NCI-H1694 treated with DMSO at 0.1 percent for 48 hours (cell line): ENCODE results near the gene CDH6.
"Not testable (repeated sequence)": the region's sequence is repeated elsewhere in the genome, so short reads cannot be mapped to it uniquely, and the experiment has no call there.

Source experiments
- DNase-seq: peaks from one replicate; lab custom pipeline; 2025; lab: John Stamatoyannopoulos, UW

CDH6 gene

GRCh38 chr5:31329715-31330114 is 136.2 kb downstream of the CDH6 start:
- DNase-seq = no peak

- DNase-seq = no peak
These were observed 138.7 kb downstream of the CDH6 start for GRCh38 chr5:31332160-31332559.

GRCh38 chr5:31333475-31333874 is 140.0 kb downstream of the CDH6 start:
- DNase-seq = no peak

DNA sequence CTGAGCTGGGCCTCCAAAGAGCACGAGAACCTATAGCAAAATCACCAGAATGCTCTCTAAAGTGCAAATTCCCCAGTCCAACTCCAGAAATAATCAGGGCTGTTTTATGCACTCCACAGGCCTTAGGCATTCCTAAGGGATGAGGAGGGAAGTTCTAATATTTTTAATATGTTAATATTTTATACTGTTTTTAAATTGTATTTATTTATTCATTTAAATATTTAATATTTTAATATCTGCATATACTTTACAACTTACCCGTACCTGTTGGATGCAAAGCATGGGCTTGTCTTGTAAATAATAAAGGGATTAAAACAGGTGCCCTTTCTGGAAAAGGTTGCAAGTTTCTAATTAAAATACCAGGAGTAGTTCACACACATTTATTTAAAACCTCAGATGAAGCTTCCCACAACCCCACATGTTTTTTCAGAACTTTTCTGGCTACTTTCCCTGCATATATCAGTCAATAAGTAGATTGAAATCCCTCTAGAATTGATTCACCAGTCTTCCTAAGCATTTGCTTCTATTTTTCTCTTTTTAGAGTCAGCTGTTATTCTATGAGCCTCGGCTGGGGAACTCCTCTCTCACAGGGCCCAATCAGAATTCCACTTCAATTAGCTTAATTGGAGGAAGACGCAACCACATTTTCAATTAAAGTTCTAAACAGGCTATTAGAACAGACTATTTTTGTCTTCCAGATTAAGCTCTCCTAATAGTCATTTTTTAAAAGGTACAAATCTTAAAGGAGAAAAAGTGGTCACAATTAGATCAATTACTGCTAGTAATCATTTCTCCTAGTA is 140.8 kb downstream of the CDH6 start:
- DNase-seq = no peak

DNA sequence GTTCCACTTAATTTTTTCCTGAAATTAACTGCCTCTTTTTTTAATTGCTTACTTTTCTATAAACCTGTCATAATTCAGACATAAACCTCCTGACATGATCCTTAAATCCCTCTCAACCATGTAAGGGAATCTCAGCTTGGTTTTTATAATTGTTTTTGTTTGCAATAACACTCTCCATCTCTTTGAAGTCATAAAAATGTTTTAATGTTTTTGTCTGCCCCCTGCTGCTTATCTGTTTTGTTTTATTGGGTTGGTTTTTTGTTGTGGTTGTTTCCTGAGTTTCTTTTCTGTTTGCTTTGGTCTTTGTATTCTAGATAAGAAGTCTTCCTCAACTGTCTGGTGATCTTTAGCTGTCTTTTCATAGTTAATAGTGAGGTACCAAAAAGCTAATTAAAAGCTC is 142.0 kb downstream of the CDH6 start:
- DNase-seq = no peak

DNA sequence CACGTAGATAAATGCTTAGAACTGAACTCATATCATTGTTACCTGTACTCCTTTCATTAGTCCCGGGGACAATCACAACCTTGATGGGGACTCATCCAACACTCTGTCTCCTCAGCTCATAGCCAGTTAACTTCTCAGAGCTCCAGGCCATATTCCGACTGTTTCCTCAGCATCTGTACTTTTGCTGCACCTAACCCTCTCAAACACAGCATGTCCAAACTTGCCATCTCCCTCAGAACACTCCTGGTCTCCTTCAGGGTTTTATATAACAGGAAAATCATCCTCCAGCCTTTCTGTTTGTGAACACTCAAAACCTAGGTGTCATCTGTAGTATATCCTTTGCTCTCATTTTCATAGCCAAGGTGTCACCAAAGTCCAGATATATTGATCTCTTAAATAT is 150.5 kb downstream of the CDH6 start:
- no peak for DNase-seq

DNA sequence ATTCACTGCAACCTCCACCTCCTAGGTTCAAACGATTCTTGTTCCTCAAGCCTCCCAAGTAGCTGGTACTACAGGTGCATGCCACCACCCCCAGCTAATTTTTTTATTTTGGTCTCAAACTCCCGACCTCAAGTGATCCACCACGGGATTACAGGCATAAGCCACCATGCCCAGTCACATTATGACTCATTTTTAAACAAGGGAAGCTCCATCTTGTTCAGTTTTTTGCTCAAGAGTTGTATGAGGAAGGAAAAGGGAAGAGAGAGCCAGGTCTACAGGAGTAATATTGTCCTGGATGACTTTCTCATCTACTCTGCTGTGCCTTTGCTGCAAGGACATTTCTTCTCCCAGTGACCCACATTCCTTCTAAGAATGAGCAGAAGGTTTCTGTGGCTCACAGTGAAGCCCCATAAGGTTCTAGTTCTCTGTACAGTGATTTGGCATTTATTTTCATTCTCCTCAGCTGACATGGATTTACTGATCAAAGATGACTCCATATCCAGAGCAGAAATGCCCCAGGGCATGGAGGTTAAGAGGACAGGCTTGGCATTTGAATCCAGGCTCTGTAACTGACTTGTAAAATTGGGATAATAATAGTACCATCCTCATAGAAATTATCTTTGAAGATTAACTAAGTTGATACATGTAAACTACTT is 153.5 kb downstream of the CDH6 start:
- DNase-seq = no peak

GRCh38 chr5:31347552-31347905 is 154.0 kb downstream of the CDH6 start:
- no peak for DNase-seq

GRCh38 chr5:31350395-31350794 is 156.9 kb downstream of the CDH6 start:
- DNase-seq = no peak

- no peak for DNase-seq
These were observed 161.9 kb downstream of the CDH6 start for GRCh38 chr5:31355337-31355736.

- DNase-seq = no peak
These were observed 163.6 kb downstream of the CDH6 start for GRCh38 chr5:31357038-31357437.

DNA sequence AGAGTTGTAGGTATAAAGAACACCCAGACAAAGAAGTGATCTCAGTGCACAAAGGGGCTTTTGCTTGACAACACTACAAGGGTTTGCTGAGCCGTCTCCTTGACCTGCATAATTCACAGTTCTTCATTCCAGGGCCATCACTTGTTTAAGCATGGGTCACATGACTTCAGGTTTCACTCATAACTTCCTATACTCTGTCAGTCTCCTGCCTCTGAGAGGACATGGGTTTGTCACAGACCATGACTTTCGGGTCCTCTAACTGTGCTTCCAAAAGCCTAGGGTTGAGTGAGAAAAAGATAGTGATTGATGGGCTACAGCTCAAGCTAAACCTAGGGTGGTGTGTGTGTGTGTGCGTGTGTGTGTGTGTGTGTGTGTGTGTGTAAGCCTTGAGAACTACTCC is 166.4 kb downstream of the CDH6 start:
- no peak for DNase-seq

- no peak for DNase-seq
These were observed 167.7 kb downstream of the CDH6 start for GRCh38 chr5:31361234-31361633.

DNA sequence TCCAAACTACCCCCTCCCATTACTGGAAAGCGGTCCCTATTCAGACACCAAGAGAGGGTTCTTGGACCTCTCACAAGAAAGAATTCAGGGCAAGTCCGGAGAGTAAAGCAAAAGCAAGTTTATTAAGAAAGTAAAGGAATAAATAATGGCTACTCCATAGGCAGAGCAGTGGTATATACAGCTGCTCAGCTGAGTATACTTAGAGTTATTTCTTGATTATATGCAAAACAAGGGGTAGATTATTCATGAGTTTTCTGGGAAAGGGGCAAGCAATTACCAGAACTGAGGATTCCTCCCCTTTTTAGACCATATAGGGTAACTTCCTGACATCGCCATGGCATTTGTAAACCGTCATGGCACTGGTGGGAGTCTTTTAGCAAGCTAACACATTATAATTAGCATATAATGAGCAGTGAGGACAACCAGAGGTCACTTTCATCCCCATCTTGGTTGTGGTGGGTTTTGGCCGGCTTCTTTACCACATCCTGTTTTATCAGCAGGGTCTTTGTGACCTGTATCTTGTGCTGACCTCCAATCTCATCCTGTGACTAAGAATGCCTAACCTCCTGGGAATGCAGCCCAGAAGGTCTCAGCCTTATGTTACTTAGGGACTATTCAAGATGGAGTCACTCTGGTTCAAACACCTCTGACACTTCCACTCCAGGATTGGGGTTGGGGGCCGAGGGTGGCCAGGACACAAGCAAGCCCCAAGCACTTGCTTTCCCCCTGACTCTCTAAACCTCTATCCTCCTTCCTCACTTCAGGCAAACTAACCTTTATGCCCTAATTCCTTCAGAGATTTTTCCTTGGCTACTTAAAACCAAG is 168.4 kb downstream of the CDH6 start:
- DNase-seq = not testable (repeated sequence)

DNA sequence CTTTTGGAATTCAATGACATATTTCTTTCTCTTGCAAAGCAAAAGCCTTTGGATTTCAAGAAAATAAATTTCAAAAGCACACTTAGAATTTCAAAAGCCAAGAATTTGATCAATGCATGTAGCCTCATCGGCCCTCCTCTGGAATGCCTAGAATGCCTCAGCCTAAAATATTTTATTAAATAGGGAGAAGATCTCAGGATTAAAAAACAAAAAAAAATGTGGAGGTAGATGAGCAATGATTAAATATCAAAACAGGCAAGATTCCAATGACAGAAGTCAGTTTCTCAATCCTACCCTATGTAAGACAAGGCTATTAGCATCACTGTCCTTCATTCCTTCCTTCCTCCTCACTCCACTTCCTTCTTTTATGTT is 169.0 kb downstream of the CDH6 start:
- DNase-seq = no peak

- no peak for DNase-seq
These were observed 169.6 kb downstream of the CDH6 start for GRCh38 chr5:31362931-31363568.

- DNase-seq = no peak
These were observed 171.6 kb downstream of the CDH6 start for GRCh38 chr5:31364881-31365636.

GRCh38 chr5:31365776-31366175 is 172.3 kb downstream of the CDH6 start:
- no peak for DNase-seq

DNA sequence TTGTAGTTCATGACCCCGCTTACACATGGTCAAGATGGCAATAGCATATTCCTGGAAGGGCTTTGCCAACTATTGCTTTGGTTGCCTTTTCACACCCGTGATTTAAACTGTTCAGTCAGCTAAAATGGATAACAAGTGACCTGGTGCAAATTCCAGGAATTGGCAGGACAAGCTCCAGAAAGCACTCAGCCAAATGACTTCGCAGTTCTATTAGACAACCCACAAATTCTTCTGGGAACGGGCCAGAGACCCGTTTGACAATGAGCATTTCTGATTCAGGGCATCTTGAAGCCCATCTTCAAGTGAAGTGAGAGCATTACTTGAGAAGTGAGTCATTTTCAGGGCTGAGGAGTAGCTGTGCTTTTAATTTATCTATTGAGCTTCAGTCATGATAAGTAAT is 173.5 kb downstream of the CDH6 start:
- DNase-seq = no peak

- DNase-seq = no peak
These were observed 178.6 kb downstream of the CDH6 start for GRCh38 chr5:31372124-31372523.

- DNase-seq = no peak
These were observed 182.7 kb downstream of the CDH6 start for GRCh38 chr5:31375999-31376720.
